ENCODE data around the gene NSUN7. TPM values are rescaled to one million over a fixed set of nuclear protein-coding genes. Genes with fewer than 3 reads are reported as not detected.

Gene NSUN7
- total RNA-seq, 1 donor from 2014 or later, result 5.7 TPM

- H3K9me3 ChIP-seq, result no peaks in the 10 kb centered on the region
- no peaks in the 10 kb centered on the region for H3K36me3 ChIP-seq
- intact Hi-C loops (cut with DNase I), result no loop called here
- DNase-seq, result no peak
- peak; percentile 51 for ATAC-seq
- H3K4me1 ChIP-seq, result peaks cover 12% of the 10 kb centered on the region
- TF ChIP-seq CTCF (IDR thresholded peaks at IDR 0.05), result peak; percentile 39
- no peak overlapping the region for H3K4me3 ChIP-seq
- no peaks in the 10 kb centered on the region for H3K27me3 ChIP-seq
- no peak overlapping the region for H3K27ac ChIP-seq
These were observed 12.8 kb upstream of the NSUN7 start for GRCh38 chr4:40736910-40737309.

- intact Hi-C loops (cut with DNase I), result no loop called here
- no peak for DNase-seq
These were observed 11.9 kb upstream of the NSUN7 start for GRCh38 chr4:40737879-40738278.

GRCh38 chr4:40739347-40739746 is 10.4 kb upstream of the NSUN7 start:
- no peak for ATAC-seq
- H3K27me3 ChIP-seq, result no peaks in the 10 kb centered on the region
- no peak overlapping the region for H3K27ac ChIP-seq
- intact Hi-C loops (cut with DNase I), result no loop called here
- TF ChIP-seq CTCF (IDR thresholded peaks at IDR 0.05), result no peak
- H3K4me1 ChIP-seq, result peaks cover 5% of the 10 kb centered on the region
- no peak for DNase-seq
- no peak overlapping the region for H3K4me3 ChIP-seq
- H3K36me3 ChIP-seq, result no peaks in the 10 kb centered on the region
- H3K9me3 ChIP-seq, result no peaks in the 10 kb centered on the region

More at GRCh38 chr4:40737879-40738278, 11.9 kb upstream of the NSUN7 start:
- Histone ChIP-seq H3K27ac (no peak overlapping the region), H3K4me3 (no peak overlapping the region), H3K36me3 (no peaks in the 10 kb centered on the region), H3K4me1 (peaks cover 5% of the 10 kb centered on the region), H3K27me3 (no peaks in the 10 kb centered on the region), H3K9me3 (no peaks in the 10 kb centered on the region)
- no peak for ATAC-seq
- no peak for TF ChIP-seq CTCF (IDR thresholded peaks at IDR 0.05)

- no peaks in the 10 kb centered on the region for H3K9me3 ChIP-seq
- ATAC-seq (no peak), DNase-seq (no peak)
- intact Hi-C loops (cut with DNase I), result no loop called here
- H3K27me3 ChIP-seq, result no peaks in the 10 kb centered on the region
- TF ChIP-seq CTCF (IDR thresholded peaks at IDR 0.05), result no peak
- H3K36me3 ChIP-seq, result no peaks in the 10 kb centered on the region
- H3K27ac ChIP-seq, result no peak overlapping the region
- H3K4me3 ChIP-seq, result no peak overlapping the region
- no peaks in the 10 kb centered on the region for H3K4me1 ChIP-seq
These were observed 5.5 kb upstream of the NSUN7 start for GRCh38 chr4:40744218-40744617.

GRCh38 chr4:40745285-40745984 is 4.3 kb upstream of the NSUN7 start:
- no peaks in the 10 kb centered on the region for H3K36me3 ChIP-seq
- intact Hi-C loops (cut with DNase I), result no loop called here
- no peak for TF ChIP-seq CTCF (IDR thresholded peaks at IDR 0.05)
- peaks cover 3% of the 10 kb centered on the region for H3K27me3 ChIP-seq
- H3K9me3 ChIP-seq, result no peaks in the 10 kb centered on the region
- no peaks in the 10 kb centered on the region for H3K4me1 ChIP-seq
- no peak for DNase-seq
- no peak overlapping the region for H3K27ac ChIP-seq
- H3K4me3 ChIP-seq, result no peak overlapping the region
- ATAC-seq, result no peak
